CD4-positive, alpha-beta T cell treated with Interleukin-15 for 4 hours (primary cell): Measurements from ENCODE around the gene TRPC1.

Experiments used
- DNase-seq: peaks from one replicate; pipeline ENCODE4 v3.0.0-alpha.2; 2020; ENCODE audit warnings: low spot score

Gene TRPC1

GRCh38 chr3:142844339-142844977 is 120.6 kb downstream of the TRPC1 start:
- peak; percentile 9 for DNase-seq

GRCh38 chr3:142846779-142847577 is 123.1 kb downstream of the TRPC1 start:
- no peak for DNase-seq

GRCh38 chr3:142849148-142849547 is 125.3 kb downstream of the TRPC1 start:
- DNase-seq: no peak

GRCh38 chr3:142850395-142851023 is 126.7 kb downstream of the TRPC1 start:
- no peak for DNase-seq

- no peak for DNase-seq
Observed at GRCh38 chr3:142852009-142852408, 128.2 kb downstream of the TRPC1 start.

- no peak for DNase-seq
Observed at GRCh38 chr3:142853270-142854168, 129.7 kb downstream of the TRPC1 start.

GRCh38 chr3:142857056-142857455 is 133.2 kb downstream of the TRPC1 start:
- DNase-seq: no peak
